GM12872 (cell line): ENCODE results near the gene VASH1.

ENCODE experiments used
- TF ChIP-seq, protein P1 (sequence below): IDR thresholded peaks from 3 replicates; pipeline ENCODE4 v1.5.1; 2011; ENCODE audit warnings: low read depth, mild to moderate bottlenecking, low read length, moderate library complexity; ENCODE audit not compliant: insufficient read depth

VASH1 gene

DNA sequence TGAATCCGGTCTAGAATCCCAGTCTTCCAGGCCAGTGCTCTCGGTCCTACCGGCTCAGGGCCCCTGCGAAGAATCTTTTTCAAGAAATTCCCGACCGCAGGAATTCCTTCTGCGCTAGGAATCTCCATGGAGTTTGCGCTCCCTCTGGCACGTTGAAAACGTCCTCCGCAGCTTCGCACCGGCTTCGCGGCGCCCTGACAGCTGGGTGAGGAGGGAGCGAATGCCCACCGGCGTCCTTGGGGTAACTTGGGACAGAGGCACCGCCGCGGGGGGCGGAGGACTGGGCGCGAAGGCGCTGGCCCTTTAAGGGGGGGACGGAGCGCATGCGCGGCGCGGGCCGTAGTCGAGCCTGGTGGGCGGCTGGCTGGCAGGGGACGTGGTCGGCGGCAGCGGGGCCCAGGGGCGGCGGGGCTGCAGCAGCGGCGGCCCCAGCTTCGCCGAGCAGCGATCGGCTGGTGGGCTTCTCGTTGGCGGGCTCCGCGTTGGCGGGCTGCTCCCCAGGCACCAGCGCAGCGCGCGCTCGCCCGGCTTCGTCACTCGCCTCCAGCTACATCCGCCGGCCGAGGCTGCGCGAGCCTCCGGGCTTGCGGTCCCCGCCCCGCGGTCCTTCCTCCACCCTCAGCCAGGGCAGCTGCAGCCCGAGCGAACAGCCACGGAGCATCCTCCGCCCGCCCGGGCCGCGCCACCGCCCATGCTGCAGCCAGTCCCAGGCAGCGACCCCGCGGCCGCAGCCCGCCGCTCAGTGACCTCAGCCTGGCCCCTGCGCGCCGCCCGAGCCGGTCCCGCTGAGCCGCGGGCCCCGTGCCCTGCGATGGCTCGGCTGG is at the start of gene VASH1:
TSS of gene VASH1 (plus strand) at position 333 of the 824 bp plus-strand sequence. CDS start 1,354 bp downstream, outside the sequence.
- TF ChIP-seq, protein P1, sequence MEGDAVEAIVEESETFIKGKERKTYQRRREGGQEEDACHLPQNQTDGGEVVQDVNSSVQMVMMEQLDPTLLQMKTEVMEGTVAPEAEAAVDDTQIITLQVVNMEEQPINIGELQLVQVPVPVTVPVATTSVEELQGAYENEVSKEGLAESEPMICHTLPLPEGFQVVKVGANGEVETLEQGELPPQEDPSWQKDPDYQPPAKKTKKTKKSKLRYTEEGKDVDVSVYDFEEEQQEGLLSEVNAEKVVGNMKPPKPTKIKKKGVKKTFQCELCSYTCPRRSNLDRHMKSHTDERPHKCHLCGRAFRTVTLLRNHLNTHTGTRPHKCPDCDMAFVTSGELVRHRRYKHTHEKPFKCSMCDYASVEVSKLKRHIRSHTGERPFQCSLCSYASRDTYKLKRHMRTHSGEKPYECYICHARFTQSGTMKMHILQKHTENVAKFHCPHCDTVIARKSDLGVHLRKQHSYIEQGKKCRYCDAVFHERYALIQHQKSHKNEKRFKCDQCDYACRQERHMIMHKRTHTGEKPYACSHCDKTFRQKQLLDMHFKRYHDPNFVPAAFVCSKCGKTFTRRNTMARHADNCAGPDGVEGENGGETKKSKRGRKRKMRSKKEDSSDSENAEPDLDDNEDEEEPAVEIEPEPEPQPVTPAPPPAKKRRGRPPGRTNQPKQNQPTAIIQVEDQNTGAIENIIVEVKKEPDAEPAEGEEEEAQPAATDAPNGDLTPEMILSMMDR = no peak

DNA sequence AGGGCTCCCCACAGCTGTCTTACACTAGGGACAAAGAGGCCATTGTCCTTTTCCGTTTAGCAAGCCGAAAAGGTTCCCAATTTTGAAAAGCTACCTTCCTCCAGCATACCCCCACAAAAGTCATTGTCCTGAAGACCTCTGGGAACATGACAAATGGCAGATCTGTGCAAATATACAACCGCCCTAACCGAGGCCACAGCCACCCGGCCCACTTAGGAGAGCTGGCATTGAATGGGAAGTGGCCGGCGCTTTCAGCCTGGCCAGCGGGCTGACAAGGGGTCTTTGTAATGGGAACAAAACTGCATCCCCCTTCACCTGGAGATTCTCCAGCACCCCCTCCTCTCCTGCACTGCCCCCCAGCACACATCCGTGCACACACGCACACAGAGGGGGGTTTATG is 48.1 kb upstream of the VASH1 start:
- TF ChIP-seq, protein P1 = no peak

DNA sequence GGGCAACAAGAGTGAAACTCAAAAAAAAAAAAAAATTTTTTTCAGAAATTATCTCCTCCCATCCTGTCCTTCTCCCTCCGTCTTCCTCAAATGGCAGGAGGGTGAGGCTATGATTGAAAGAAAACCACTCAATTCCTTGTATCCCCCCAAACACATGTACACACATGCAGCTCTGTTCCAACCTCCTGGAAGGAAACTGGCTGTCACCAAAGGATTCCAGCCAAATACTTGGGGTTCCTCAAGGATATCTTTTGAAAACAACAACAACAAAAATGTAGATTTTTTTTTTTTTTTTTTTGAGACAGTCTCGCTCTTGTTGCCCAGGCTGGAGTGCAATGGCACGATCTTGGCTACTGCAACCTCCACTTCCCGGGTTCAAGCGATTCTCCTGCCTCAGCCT is 46.8 kb upstream of the VASH1 start:
- TF ChIP-seq, protein P1 = no peak

DNA sequence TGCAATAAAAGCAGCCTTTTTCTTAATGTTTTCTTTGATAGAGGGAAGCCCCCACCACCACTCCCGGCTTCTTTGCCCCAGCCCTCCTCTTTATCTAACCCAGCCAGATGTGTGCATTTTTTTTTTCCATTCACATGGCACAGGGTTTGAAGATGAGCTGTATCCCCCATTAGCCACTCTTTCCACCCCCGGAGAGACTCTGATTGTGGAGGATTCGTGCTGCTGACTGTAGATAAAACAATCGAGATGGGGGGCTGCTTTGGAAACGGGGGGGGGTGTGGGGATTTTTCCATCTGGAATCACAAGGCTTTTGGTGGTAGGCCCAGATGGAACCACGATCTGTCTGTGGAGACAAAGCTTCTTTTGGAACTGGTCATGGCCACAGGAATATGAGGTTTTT is 46.2 kb upstream of the VASH1 start:
- TF ChIP-seq, protein P1 = no peak

DNA sequence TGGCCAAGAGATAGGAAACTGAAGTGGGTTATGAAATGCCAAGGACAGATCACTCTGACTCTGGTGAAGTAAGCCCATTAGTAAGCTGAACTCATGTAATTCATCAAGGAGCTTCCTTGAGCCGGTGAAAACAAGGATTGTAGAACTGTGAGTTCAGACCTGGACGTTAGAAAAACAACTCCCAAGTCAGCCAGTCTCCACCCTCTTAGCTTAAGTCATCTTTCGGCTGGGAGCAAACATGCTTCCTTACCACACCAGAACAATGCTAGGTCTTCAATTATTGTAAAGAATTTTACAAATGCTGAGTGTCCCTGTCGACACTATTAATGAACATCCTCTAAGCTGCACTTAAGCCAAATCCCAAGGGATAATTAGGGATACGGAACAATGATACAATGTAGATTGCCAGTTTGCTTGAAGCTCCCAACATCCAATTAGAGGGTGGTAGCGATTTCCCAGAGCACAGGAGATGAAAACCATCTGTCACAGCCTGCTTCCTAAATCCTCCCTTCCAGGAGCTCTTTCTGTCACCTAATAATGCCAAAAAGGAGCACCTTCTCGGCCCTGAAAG is 45.7 kb upstream of the VASH1 start:
- TF ChIP-seq, protein P1 = no peak

DNA sequence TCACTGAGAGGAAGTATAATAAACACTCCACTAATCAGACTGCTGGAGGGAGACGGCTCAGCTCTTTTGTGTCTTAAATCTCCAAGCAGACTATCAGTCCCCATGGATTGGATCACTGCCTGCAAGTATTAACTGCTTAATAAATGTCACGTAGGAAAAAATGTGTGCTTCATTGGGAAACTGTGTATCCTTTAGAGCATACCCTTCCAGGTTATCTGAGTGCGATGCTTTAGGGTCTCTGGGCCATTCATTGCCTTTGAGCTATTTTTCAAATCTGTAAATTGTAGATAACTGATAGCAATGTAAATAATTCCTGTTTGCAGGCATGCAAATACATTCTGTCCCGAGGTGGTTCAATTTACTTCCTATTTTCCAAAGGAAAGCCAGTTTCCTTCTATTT is 45.0 kb upstream of the VASH1 start:
- TF ChIP-seq, protein P1 = no peak

DNA sequence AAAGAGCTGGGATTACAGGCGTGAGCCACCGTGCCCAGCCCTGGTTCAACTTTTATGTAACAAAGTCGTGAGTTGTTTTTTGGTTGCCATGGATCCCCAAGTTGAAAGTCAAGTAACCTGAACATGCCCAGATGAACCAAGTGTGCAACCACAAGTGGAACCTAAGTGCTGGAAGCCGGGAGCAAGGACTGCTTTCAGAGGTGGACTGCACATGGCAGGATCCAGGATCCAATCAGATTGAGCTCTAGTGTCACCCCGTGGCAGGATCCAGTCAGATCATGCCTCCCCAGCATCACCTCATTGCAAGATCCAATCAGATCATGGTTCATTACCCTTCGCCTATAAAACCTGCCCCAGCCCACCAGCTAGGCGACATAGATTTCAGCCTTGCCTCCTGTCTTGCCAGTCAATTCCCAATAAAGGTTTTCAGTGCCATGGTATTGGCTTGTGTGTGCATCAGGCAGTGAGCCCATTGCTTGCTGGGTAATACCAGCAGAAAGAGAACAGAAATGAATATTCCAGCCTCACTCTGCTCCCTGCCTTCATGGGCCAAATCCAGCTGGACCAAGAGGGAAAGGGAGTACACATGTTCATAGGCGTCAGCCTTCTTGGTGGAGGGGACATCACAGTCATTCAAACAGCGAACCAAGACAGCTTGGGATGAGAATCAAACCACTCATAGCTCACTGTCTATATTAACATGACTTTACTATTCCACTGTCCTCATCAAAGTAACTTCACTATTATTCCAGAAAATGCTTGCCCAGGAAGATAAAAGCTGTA is 43.6 kb upstream of the VASH1 start:
- TF ChIP-seq, protein P1 = no peak
